Transverse colon (tissue), 4 donors: ENCODE measurements around the gene TSPAN17. TPM values are rescaled to one million over a fixed set of nuclear protein-coding genes. Genes with fewer than 3 reads are reported as not detected.

Experiments
- DNase-seq: peaks from one replicate; pipeline ENCODE4 v3.0.0-alpha.2; 2019
- H3K27ac ChIP-seq, 4 donors: fragments of 200-600 bp; sonication (generic); 2 replicates each; pipeline ENCODE4 v1.5.1; 2016 to 2018; ENCODE audit warnings: inconsistent platforms in 4 of 4
- H3K27me3 ChIP-seq: fragments of 200-600 bp; sonication (generic); 2 replicates; pipeline ENCODE4 v1.5.1; 2017; ENCODE audit warnings: inconsistent platforms
- H3K36me3 ChIP-seq, 4 donors: fragments of 200-600 bp; sonication (generic); 2 replicates each; pipeline ENCODE4 v1.5.1; 2017 to 2019; ENCODE audit warnings: inconsistent platforms in 4 of 4
- H3K4me1 ChIP-seq, 4 donors: fragments of 200-600 bp; sonication (generic); 2 replicates each; pipeline ENCODE4 v1.5.1; 2017 to 2020; ENCODE audit warnings: inconsistent platforms in 4 of 4
- H3K4me3 ChIP-seq, 4 donors: fragments of 200-600 bp; sonication (generic); 1 replicate in 1 of 4; 2 replicates in 3 of 4; pipeline versions ENCODE4 v1.5.1 to v1.6.1; 2017 to 2019; ENCODE audit warnings: inconsistent platforms in 4 of 4
- H3K9me3 ChIP-seq, 2 donors: fragments of 200-600 bp; sonication (generic); 2 replicates each; pipeline ENCODE4 v1.5.1; 2017 to 2019; ENCODE audit warnings: inconsistent platforms in 2 of 2
- EP300 ChIP-seq: sonication (generic); formaldehyde crosslinking; IDR thresholded peaks from one replicate; pipeline ENCODE4 v1.6.1; 2017; ENCODE audit warnings: antibody characterized with exemption, low read depth
- POLR2A ChIP-seq: fragments of 450-650 bp; IDR thresholded peaks from one replicate; pipeline ENCODE4 v1.6.1; 2016; ENCODE audit warnings: antibody characterized with exemption, mild to moderate bottlenecking, moderate library complexity
- POLR2AphosphoS5 ChIP-seq, 3 donors: sonication (generic); formaldehyde crosslinking; IDR thresholded peaks; one replicate each; pipeline ENCODE4 v1.6.1; 2016; ENCODE audit warnings: antibody characterized with exemption in 3 of 3
- WGBS, 2 donors: methylation state at CpG; one replicate each; pipeline ENCODE4 v1.1.5; 2018; ENCODE audit warnings: low coverage in 1 of 2; 5-methylcytosine and 5-hydroxymethylcytosine counted together
- in situ Hi-C, 4 donors: fragments of 200-750 bp; cut with MboI; loops; one replicate each; pipeline versions ENCODE4 v1.15.0 to v1.15.1; 2017; ENCODE audit warnings: low sequenced_read_pairs in 3 of 4, low pct_ligation_motif_present in 1 of 4, low pct_unique_long_range_greater_than_20kb in 1 of 4
- intact Hi-C: fragments of 100-400 bp; cut with DNase I; formaldehyde crosslinking; loops from one replicate; pipeline ENCODE4 v1.15.1; 2023; ENCODE audit warnings: low total_unique reads
- total RNA-seq, 4 donors: library from RNA; depleted of rRNA; stranded (reverse); fragments of >200 nt; gene quantifications; one replicate each; pipeline ENCODE4 v1.1.0, GENCODE V29; 2016
- TF ChIP-seq, protein P1 (sequence below), 5 experiments: fragments of 200-600 bp in 3 of 5; fragments of 450-650 bp in 2 of 5; sonication (generic) in 3 of 5; IDR thresholded peaks; 1 replicate in 2 of 5; 2 replicates in 3 of 5; pipeline ENCODE4 v1.5.1; 2016 to 2017; ENCODE audit warnings: antibody characterized with exemption in 5 of 5, inconsistent platforms in 3 of 5, mild to moderate bottlenecking in 2 of 5, moderate library complexity in 1 of 5

Gene TSPAN17
- total RNA-seq, 4 donors from 2014 or later: 27.2 to 227 (median 36.1) TPM

DNA sequence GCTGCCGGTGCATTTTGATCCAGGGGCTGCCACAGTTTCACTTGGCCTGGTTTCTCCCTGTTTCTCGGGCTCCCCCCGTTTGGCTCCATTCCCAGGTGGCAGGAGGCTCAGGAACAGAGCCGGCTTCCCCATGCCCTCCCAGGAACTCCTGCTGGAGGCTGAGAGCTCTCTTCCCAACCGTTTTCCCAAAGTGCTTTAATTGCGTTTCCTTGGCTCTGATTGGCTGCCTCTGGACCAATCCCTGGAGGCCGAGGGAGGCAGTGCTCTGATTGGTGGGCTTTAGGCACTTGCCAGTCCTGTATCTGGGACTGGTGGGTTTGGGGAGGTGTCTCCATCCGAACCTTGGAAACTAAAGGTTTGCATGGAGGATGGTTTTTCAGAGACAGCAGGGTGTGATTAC is 4.9 kb downstream of the TSPAN17 start:
- Histone ChIP-seq H3K4me3 (no peak overlapping the region), H3K4me1 (peaks cover 9 to 16% (median 12%) of the 10 kb centered on the region in 4 donors), H3K27me3 (no peaks in the 10 kb centered on the region), H3K27ac (no peak overlapping the region), H3K9me3 (no peaks in the 10 kb centered on the region), H3K36me3 (no peaks in the 10 kb centered on the region)
- no peak for DNase-seq
- 79% methylated on average over 8 of the region's 8 CpGs; no CpG with 5 or more reads in 1 of the 2 donors for WGBS, 2 donors
- in situ Hi-C loops (loop anchor here in 3 of 4 donors (25.0 kb wide), 2 partner anchors 260 to 310 kb away; no protein-coding TSS in a partner anchor), intact Hi-C loops (no loop called here)
- TF ChIP-seq, protein P1, sequence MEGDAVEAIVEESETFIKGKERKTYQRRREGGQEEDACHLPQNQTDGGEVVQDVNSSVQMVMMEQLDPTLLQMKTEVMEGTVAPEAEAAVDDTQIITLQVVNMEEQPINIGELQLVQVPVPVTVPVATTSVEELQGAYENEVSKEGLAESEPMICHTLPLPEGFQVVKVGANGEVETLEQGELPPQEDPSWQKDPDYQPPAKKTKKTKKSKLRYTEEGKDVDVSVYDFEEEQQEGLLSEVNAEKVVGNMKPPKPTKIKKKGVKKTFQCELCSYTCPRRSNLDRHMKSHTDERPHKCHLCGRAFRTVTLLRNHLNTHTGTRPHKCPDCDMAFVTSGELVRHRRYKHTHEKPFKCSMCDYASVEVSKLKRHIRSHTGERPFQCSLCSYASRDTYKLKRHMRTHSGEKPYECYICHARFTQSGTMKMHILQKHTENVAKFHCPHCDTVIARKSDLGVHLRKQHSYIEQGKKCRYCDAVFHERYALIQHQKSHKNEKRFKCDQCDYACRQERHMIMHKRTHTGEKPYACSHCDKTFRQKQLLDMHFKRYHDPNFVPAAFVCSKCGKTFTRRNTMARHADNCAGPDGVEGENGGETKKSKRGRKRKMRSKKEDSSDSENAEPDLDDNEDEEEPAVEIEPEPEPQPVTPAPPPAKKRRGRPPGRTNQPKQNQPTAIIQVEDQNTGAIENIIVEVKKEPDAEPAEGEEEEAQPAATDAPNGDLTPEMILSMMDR (IDR thresholded peaks at IDR 0.05): no peak

DNA sequence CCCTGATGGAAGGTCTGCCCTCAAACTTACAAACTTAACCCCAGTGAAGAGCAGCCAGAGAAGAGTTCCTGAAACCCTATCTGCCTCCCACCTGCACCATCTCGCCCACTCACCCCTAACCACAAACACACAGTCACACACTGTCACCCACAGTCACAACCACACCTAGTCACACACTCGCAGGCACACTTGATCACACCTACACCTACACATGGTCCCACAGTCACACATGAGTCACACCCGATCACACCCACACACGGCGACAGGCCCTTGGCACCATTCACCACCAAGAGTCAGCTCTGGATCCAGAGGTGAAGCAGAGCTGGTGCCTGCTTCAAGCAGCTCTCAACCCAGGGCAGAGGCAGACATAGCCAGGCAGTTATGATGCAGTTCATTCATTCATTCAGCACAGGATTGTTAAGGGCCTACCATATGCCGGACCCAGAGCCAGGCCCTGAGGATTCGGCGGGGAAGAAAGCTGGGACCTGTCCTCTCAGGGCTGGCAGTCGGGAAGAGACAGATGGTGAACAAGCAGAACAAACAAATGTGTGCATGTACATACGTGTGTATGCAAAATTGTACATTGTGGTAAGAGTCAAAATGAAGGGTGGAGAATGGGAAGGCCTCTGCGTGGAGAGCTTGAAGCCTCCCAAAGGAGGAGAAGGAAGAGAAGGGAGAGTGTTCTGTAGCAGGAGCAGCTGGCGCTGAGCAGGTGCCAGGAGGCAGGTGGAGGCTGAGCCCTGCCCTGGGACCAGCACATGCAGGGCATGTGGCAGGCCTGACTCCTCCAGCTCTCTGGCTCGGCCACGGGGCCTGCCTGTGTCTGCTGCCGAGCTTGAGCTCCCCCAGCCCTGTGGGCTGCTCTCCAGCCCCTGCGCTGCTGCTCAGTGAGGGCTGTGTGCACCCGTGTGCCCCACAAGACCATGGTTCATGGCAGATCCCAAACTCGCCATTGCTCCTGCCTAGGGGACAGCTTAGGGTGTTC is 6.4 kb downstream of the TSPAN17 start:
- intact Hi-C loops: no loop called here
- TF ChIP-seq EP300 (no peak), POLR2AphosphoS5 (IDR thresholded peaks at IDR 0.05) (no peak), POLR2A (no peak)
- TF ChIP-seq, protein P1 (IDR thresholded peaks at IDR 0.05): no peak
- no peak for DNase-seq

DNA sequence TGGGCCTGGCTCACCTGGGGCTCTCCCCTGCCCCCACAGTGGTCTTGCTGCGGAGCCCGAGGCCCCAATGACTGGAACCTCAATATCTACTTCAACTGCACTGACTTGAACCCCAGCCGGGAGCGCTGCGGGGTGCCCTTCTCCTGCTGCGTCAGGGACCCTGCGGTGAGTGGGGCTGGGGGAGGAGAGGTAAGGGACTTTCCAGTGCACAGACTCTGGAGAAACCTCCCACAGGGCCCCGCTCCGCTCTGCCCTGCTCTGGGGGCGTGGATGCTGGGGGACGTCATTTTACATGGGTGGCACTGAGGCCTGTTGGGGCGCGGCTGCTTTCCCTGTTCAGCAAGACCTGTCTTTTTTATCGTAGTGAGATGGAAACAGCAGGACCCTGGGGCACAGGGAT is 7.6 kb downstream of the TSPAN17 start:
- no peaks in the 10 kb centered on the region for H3K36me3 ChIP-seq
- H3K4me1 ChIP-seq: peaks cover 0 to 14% (median 10%) of the 10 kb centered on the region in 4 donors
- no peak for DNase-seq
- WGBS, 2 donors: 79% methylated on average over 14 of the region's 14 CpGs; no CpG with 5 or more reads in 1 of the 2 donors
- intact Hi-C loops: no loop called here
- H3K27ac ChIP-seq: no peak overlapping the region
- in situ Hi-C loops: loop anchor here in 3 of 4 donors (25.0 kb wide), 2 partner anchors 257 to 307 kb away; no protein-coding TSS in a partner anchor
- H3K4me3 ChIP-seq: no peak overlapping the region
- no peaks in the 10 kb centered on the region for H3K27me3 ChIP-seq
- TF ChIP-seq, protein P1 (IDR thresholded peaks at IDR 0.05): no peak
- no peaks in the 10 kb centered on the region for H3K9me3 ChIP-seq

More for the DNA sequence above, 6.4 kb downstream of the TSPAN17 start:
- no peaks in the 10 kb centered on the region for H3K27me3 ChIP-seq
- H3K27ac ChIP-seq: no peak overlapping the region
- in situ Hi-C loops: loop anchor here in 3 of 4 donors (25.0 kb wide), 2 partner anchors 259 to 309 kb away; no protein-coding TSS in a partner anchor
- WGBS, 2 donors: 80 to 87% methylated on average over 4 to 18 of the region's 18 CpGs
- no peak overlapping the region for H3K4me3 ChIP-seq
- H3K4me1 ChIP-seq: peaks cover under 1 to 11% (median 7%) of the 10 kb centered on the region in 4 donors
- no peaks in the 10 kb centered on the region for H3K9me3 ChIP-seq
- H3K36me3 ChIP-seq: no peaks in the 10 kb centered on the region

DNA sequence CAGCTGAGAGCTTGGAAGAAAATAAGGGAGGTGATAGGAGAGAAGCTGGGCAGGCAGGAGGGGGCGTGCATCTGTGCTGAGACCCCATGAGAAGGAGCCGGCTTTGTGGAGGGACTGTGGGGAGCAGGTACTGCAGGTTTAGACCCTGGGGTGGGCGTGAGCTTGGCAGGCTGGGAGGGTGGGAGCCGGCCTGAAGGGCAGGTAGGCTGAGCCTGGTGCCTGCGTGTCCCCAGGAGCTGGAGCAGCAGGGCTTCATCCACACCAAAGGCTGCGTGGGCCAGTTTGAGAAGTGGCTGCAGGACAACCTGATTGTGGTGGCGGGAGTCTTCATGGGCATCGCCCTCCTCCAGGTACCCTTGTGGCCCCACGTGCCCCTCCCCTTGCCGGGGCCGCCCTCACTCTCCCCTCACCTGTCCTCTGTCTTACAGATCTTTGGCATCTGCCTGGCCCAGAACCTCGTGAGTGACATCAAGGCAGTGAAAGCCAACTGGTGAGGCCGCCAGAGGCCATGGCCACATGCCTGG is 9.2 kb downstream of the TSPAN17 start:
- Histone ChIP-seq H3K27ac (no peak overlapping the region), H3K36me3 (no peaks in the 10 kb centered on the region), H3K27me3 (no peaks in the 10 kb centered on the region), H3K4me3 (no peak overlapping the region), H3K9me3 (no peaks in the 10 kb centered on the region), H3K4me1 (peaks cover 0 to 17% (median 12%) of the 10 kb centered on the region in 4 donors)
- no peak for DNase-seq
- intact Hi-C loops: no loop called here
- in situ Hi-C loops: loop anchor here in 3 of 4 donors (25.0 kb wide), 2 partner anchors 256 to 306 kb away; no protein-coding TSS in a partner anchor
- WGBS, 2 donors: 91 to 100% methylated on average over 2 to 13 of the region's 13 CpGs
- TF ChIP-seq POLR2AphosphoS5 (IDR thresholded peaks at IDR 0.05) (no peak), EP300 (no peak), POLR2A (no peak)
- TF ChIP-seq, protein P1 (IDR thresholded peaks at IDR 0.05): no peak
